ENCODE data around the gene ARHGAP6.
A peak's percentile ranks its signal among the peaks of the same experiment; 100 is the strongest.

The ARHGAP6 gene

DNA sequence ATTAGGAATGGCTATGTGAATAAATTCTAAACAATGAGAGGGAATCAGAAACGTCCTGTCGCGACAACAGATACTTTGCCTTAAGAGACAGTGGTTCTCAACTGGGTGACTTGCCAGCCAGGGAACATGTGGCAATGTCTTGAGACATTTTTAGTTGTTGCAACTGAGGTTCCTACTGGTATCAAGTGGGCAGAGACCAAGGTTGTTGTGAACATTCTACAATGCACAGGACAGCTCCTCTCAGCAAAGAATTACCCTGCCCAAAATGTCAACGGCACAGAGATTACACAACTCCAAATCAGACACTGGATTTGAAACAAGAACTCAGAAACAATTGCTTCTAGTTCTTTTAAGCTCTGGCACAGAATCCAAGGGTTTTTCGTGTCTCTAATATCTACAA, 128.6 kb downstream of the ARHGAP6 start:
- DNase-seq (ENCODE audit: low spot score) = no peak
- TF ChIP-seq, protein P1, sequence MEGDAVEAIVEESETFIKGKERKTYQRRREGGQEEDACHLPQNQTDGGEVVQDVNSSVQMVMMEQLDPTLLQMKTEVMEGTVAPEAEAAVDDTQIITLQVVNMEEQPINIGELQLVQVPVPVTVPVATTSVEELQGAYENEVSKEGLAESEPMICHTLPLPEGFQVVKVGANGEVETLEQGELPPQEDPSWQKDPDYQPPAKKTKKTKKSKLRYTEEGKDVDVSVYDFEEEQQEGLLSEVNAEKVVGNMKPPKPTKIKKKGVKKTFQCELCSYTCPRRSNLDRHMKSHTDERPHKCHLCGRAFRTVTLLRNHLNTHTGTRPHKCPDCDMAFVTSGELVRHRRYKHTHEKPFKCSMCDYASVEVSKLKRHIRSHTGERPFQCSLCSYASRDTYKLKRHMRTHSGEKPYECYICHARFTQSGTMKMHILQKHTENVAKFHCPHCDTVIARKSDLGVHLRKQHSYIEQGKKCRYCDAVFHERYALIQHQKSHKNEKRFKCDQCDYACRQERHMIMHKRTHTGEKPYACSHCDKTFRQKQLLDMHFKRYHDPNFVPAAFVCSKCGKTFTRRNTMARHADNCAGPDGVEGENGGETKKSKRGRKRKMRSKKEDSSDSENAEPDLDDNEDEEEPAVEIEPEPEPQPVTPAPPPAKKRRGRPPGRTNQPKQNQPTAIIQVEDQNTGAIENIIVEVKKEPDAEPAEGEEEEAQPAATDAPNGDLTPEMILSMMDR (IDR thresholded peaks at IDR 0.05; ENCODE audit: extremely low read depth, missing control alignments) = no peak

DNA sequence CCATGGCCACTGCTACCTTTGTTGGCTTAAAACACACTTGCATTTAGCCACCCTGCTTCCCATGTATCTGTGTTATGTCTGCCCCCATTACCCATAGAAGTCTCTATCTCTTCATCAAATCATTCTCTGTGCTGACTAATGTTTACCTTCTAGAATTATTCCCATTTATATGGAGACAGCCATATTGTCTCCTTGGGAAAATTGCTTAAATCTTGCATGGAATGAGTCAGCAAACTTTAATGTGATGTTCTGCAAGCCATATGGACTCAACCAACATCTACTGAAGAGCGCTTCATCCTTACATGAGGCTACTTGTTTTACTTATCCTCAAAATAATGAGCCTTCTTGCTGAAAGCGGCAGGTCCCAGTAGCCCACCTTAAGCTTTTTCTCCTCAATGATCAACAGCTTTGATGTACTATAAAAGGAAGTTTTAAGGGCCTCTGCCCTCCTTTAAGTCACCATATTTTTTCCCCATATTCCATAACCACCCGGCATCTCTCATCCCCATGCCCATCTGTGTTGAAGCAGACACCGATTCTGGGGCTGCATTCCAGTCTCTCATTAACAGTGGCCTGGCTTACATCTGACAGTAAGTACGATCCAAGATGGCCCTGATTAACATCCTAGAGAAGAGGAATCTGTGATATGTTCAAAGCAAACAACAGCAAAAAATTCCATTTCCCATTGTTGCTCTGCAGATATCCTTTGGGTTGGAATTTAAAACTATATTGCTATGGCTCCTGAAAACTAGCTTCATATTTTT, 130.4 kb downstream of the ARHGAP6 start:
- TF ChIP-seq, protein P1 (IDR thresholded peaks at IDR 0.05; ENCODE audit: extremely low read depth, missing control alignments) = no peak
- no peak for DNase-seq (ENCODE audit: low spot score)

DNA sequence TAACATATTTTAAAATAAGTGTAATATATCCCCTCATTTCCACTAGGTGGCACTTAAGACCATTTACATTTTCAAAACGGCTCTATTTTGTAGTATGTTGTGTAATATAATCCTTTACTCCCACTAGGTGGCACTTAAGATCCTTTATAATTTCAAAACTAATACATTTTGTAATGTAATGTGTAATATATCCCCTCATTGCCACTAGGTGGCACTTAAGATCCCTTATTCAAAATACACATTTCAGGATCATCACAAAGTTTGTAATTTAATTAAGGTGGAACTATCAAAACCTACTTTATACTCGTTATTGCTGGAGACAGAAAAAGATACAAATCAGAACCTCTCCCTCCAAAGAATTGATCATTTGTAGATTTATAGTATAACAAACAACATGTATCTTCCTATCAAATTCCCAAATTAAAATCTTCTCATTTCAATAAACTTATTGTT, 132.5 kb downstream of the ARHGAP6 start:
- DNase-seq (ENCODE audit: low spot score) = peak; percentile 14
- TF ChIP-seq, protein P1 (IDR thresholded peaks at IDR 0.05; ENCODE audit: extremely low read depth, missing control alignments) = no peak

DNA sequence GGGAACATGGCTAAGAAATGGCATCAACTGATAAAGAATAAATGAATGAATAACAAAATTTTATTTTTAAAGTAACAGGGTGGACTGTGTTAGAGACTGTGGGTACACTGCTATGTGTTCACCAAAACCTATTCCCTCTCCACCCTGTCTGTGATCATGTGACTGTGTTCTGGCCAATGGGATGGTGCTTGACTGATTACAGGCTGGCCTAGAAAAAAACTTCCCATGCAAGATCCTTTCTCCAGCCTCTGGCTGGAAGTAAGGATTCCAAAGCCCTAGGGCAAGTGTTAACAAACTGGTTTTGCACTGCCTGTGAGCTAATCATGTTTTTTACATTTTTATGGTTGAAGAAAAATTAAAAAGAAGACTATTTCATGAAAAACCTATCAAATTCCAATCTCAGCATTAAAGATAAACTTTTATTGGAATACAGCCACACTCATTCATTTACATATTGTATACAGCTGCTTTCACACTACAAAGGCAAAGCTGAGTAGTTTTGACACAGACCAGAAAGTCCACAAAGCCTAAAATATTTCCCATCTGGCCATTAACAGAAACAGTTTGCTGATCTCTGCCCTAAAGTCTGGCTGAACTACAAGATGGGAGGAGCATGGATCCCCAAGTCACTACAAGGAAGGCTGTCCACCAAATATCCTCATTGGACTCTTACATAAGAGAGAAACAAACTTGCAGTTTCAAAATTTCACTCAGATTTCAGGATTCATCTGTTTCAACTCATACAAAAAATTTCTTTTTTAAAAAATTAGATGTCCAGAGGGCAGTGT, 133.2 kb downstream of the ARHGAP6 start:
- no peak for DNase-seq (ENCODE audit: low spot score)
- TF ChIP-seq, protein P1 (IDR thresholded peaks at IDR 0.05; ENCODE audit: extremely low read depth, missing control alignments) = no peak

DNA sequence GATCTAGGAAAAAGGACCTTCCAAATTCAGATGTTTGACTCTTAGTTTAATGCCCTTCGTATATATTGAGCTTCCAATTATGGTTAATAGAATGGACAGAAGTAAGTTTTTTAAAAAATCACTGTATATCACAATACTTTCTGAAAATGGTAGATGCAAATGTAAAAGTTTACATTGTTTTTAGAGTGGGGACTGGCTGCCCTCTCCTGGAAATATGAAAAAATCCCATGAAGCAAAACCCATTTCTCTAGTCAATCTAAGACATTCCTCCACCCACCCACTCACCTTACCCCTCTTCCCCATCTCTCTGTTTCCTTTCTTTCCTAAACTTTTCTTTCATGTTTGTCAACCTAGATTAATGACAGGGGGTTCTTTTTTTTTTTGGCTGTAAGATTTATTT, 134.5 kb downstream of the ARHGAP6 start:
- DNase-seq (ENCODE audit: low spot score) = no peak
- TF ChIP-seq, protein P1 (IDR thresholded peaks at IDR 0.05; ENCODE audit: extremely low read depth, missing control alignments) = no peak

DNA sequence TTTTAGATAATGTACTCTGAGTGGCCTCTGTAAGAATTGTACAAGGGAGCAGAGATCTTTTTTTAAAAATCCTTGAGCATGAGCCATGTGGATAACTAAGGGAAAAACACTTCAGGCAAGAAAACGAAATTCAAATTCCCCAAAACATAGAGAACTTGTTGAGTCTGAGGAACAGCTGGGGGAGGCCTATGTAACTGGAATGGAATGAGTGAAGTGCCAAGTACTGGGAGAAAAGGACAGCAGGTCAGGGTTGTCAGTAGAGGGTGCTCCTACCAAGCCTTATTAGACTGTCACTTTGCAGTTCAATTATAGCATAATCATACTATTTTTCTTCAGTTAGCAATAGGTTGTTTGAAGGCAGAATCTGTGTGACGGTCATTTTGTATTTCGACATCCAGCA, 135.1 kb downstream of the ARHGAP6 start:
- DNase-seq (ENCODE audit: low spot score) = no peak

More for the DNA sequence above, 135.1 kb downstream of the ARHGAP6 start:
- TF ChIP-seq, protein P1 (IDR thresholded peaks at IDR 0.05; ENCODE audit: extremely low read depth, missing control alignments) = no peak
